ENCODE data around the gene SERPINB8.

DNA sequence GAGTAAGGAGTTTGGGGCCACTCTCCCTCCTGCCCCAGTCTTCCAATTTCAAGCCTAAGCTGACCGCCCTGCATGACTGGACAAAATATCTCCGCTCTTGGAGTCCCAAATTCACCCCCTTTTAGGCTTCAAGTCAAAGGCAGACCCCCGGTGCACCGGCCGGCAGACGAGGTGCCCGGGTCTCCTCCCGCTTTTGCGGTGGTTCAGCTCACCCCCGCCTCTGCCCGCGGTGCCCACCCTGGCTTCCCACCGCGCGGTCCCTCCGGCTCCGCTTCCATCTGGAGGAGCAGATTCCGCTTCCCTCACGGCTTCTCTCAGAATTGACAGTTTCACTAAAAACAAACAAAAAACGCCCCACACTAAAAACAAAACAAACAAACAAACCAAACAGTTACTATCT, 56.5 kb downstream of the SERPINB8 start:
- no peak for TF ChIP-seq EZH2 (IDR thresholded peaks at IDR 0.05; ENCODE audit: borderline replicate concordance, insufficient read depth, low read depth, low read length, poor library complexity, severe bottlenecking)
- no peak for TF ChIP-seq CTCF (IDR thresholded peaks at IDR 0.05)
